B cell (primary cell): ENCODE measurements around the gene UBN2.

Experiments
- EZH2 ChIP-seq: IDR thresholded peaks from 2 replicates; pipeline ENCODE4 v1.6.1; 2012; ENCODE audit warnings: borderline replicate concordance, low read depth, mild to moderate bottlenecking, moderate library complexity, low read length; ENCODE audit not compliant: insufficient read depth, poor library complexity, severe bottlenecking
- TF ChIP-seq, protein P1 (sequence below): fragments of 200-600 bp; IDR thresholded peaks from one replicate; pipeline ENCODE4 v1.8.0; 2022; ENCODE audit warnings: antibody characterized with exemption, mild to moderate bottlenecking

DNA sequence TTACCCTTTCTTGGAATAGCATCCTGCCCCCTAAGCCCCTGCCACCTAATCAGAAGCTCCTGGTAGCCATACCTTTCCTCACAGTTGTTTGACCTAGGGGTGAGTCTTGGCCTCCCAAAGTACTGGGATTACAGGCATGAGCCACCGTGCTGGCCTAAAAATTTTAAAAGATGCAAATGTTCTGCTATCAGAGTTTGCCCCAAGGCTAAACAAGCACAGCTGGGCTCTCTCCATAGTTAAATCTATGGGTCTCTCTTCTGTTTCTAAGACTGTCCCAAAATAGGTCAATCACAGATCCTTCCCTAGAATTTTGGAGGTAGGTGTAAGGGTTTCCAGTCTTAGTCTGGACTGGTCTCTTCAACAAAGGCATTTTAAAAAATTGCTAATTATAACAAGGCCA lies 12.9 kb upstream of the UBN2 start:
- TF ChIP-seq, protein P1, sequence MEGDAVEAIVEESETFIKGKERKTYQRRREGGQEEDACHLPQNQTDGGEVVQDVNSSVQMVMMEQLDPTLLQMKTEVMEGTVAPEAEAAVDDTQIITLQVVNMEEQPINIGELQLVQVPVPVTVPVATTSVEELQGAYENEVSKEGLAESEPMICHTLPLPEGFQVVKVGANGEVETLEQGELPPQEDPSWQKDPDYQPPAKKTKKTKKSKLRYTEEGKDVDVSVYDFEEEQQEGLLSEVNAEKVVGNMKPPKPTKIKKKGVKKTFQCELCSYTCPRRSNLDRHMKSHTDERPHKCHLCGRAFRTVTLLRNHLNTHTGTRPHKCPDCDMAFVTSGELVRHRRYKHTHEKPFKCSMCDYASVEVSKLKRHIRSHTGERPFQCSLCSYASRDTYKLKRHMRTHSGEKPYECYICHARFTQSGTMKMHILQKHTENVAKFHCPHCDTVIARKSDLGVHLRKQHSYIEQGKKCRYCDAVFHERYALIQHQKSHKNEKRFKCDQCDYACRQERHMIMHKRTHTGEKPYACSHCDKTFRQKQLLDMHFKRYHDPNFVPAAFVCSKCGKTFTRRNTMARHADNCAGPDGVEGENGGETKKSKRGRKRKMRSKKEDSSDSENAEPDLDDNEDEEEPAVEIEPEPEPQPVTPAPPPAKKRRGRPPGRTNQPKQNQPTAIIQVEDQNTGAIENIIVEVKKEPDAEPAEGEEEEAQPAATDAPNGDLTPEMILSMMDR, result no peak
- no peak for TF ChIP-seq EZH2
